GM18951 (cell line): Measurements from ENCODE around the gene PLEKHM3.
"Not testable (repeated sequence)": the region's sequence is repeated elsewhere in the genome, so short reads cannot be mapped to it uniquely, and the experiment has no call there.

Experiments
- POLR2A ChIP-seq: IDR thresholded peaks from 4 replicates; pipeline ENCODE4 v1.6.1; 2011; ENCODE audit warnings: mild to moderate bottlenecking; ENCODE audit not compliant: insufficient read length, insufficient read depth; ENCODE audit errors: extremely low read depth
- in situ Hi-C: fragments of 300-500 bp; cut with MboI; formaldehyde crosslinking; loops from one replicate; pipeline ENCODE4 v1.12.0; 2022; ENCODE audit warnings: low sequenced_read_pairs, mixed read lengths, inconsistent platforms; ENCODE audit not compliant: unreplicated experiment

Gene PLEKHM3

GRCh38 chr2:207819839-207820784, 205.2 kb downstream of the PLEKHM3 start:
- no peak for TF ChIP-seq POLR2A
- in situ Hi-C loops = no loop called here

GRCh38 chr2:207819021-207819797, 206.1 kb downstream of the PLEKHM3 start:
- TF ChIP-seq POLR2A = no peak
- in situ Hi-C loops = no loop called here

GRCh38 chr2:207816546-207816945, 208.8 kb downstream of the PLEKHM3 start:
- in situ Hi-C loops = no loop called here

GRCh38 chr2:207815254-207815653, 210.1 kb downstream of the PLEKHM3 start:
- no peak for TF ChIP-seq POLR2A
- in situ Hi-C loops = no loop called here

More at GRCh38 chr2:207816546-207816945, 208.8 kb downstream of the PLEKHM3 start:
- TF ChIP-seq POLR2A = no peak

GRCh38 chr2:207813942-207814341, 211.4 kb downstream of the PLEKHM3 start:
- in situ Hi-C loops = no loop called here
- no peak for TF ChIP-seq POLR2A

GRCh38 chr2:207813221-207813916, 212.0 kb downstream of the PLEKHM3 start:
- in situ Hi-C loops = no loop called here
- no peak for TF ChIP-seq POLR2A

- no peak for TF ChIP-seq POLR2A
- in situ Hi-C loops = no loop called here
Observed at GRCh38 chr2:207812726-207813080, 212.6 kb downstream of the PLEKHM3 start.

GRCh38 chr2:207812058-207812725, 213.1 kb downstream of the PLEKHM3 start:
- no peak for TF ChIP-seq POLR2A
- in situ Hi-C loops = no loop called here

GRCh38 chr2:207811658-207812057, 213.7 kb downstream of the PLEKHM3 start:
- in situ Hi-C loops = not testable (repeated sequence)

GRCh38 chr2:207810200-207810788, 215.0 kb downstream of the PLEKHM3 start:
- no peak for TF ChIP-seq POLR2A
- in situ Hi-C loops = no loop called here

GRCh38 chr2:207808119-207808518, 217.2 kb downstream of the PLEKHM3 start:
- in situ Hi-C loops = no loop called here
- no peak for TF ChIP-seq POLR2A

- TF ChIP-seq POLR2A = no peak
- in situ Hi-C loops = no loop called here
Observed at GRCh38 chr2:207807516-207807915, 217.8 kb downstream of the PLEKHM3 start.
